CD4-positive, CD25-positive, alpha-beta regulatory T cell (primary cell): Measurements from ENCODE around the gene DRAP1. TPM values are rescaled to one million over a fixed set of nuclear protein-coding genes. Genes with fewer than 3 reads are reported as not detected.

Experiments
- ATAC-seq, 2 donors: fragments of 150-1000 bp; cut with Tn5 transposase; one replicate each; pipeline ENCODE4 v1.10.0; 2021; ENCODE audit warnings: low read depth in 2 of 2, moderate number of reproducible peaks in 2 of 2, moderate library complexity in 1 of 2
- DNase-seq, 3 donors: peaks; one replicate each; pipeline versions ENCODE4 v3.0.0 to v3.0.0-alpha.2; 2012 to 2022; ENCODE audit warnings: mixed read lengths in 1 of 3
- H3K27ac ChIP-seq: one replicate; pipeline ENCODE4 v1.7.0; 2013; ENCODE audit warnings: mild to moderate bottlenecking, low read length; ENCODE audit not compliant: insufficient read depth, poor library complexity, severe bottlenecking
- H3K27me3 ChIP-seq: one replicate; pipeline ENCODE4 v1.7.0; 2013; ENCODE audit warnings: low read length; ENCODE audit not compliant: control insufficient read depth, insufficient read depth
- H3K36me3 ChIP-seq: one replicate; pipeline ENCODE4 v1.7.0; 2013; ENCODE audit warnings: mild to moderate bottlenecking, low read length, moderate library complexity; ENCODE audit not compliant: control insufficient read depth, insufficient read depth
- H3K4me1 ChIP-seq: 2 replicates; pipeline ENCODE4 v1.7.0; 2013; ENCODE audit warnings: mild to moderate bottlenecking, low read length; ENCODE audit not compliant: insufficient read depth, control insufficient read depth, poor library complexity, severe bottlenecking
- H3K4me3 ChIP-seq: one replicate; pipeline ENCODE4 v1.7.0; 2013; ENCODE audit warnings: low read depth, mild to moderate bottlenecking, low read length, moderate library complexity
- H3K9me3 ChIP-seq, 2 experiments: 1 replicate in 1 of 2; 2 replicates in 1 of 2; pipeline ENCODE4 v1.7.0; 2013; ENCODE audit warnings: low read length in 2 of 2, mild to moderate bottlenecking in 1 of 2, moderate library complexity in 1 of 2; ENCODE audit not compliant: control insufficient read depth in 2 of 2
- H3K27ac Mint-ChIP-seq, 3 donors: one replicate each; pipeline ENCODE4 v1.8.0; 2020 to 2022; ENCODE audit warnings: mild to moderate bottlenecking in 3 of 3, mixed read lengths in 3 of 3, moderate library complexity in 2 of 3
- H3K27me3 Mint-ChIP-seq: one replicate; pipeline ENCODE4 v1.8.0; 2022; ENCODE audit warnings: mild to moderate bottlenecking, mixed read lengths
- H3K36me3 Mint-ChIP-seq: one replicate; pipeline ENCODE4 v1.8.0; 2020; ENCODE audit warnings: mixed read lengths
- H3K4me1 Mint-ChIP-seq, 4 donors: one replicate each; pipeline ENCODE4 v1.8.0; 2020 to 2022; ENCODE audit warnings: mixed read lengths in 4 of 4, mild to moderate bottlenecking in 1 of 4
- H3K4me3 Mint-ChIP-seq, 4 donors: one replicate each; pipeline ENCODE4 v1.8.0; 2020 to 2022; ENCODE audit warnings: mild to moderate bottlenecking in 4 of 4, mixed read lengths in 4 of 4, moderate library complexity in 3 of 4
- H3K9me3 Mint-ChIP-seq, 7 donors: one replicate each; pipeline ENCODE4 v1.8.0; 2020 to 2022; ENCODE audit warnings: mixed read lengths in 7 of 7, mild to moderate bottlenecking in 3 of 7, moderate library complexity in 2 of 7
- polyA plus RNA-seq, 4 donors: library from polyadenylated mRNA; unstranded; fragments of 300-500 nt; fragmentation: Illumina TruSeq; gene quantifications; one replicate each; pipeline ENCODE4 v1.2.3, GENCODE V29; 2021
- total RNA-seq: library from RNA; stranded (reverse); gene quantifications from one replicate; pipeline ENCODE4 v1.2.3, GENCODE V29; 2022

Gene DRAP1
- total and polyA plus RNA-seq, 5 donors from 2014 or later: 78.2 to 106 (median 82.8) TPM

- Mint-ChIP-seq H3K4me3 (peak overlapping the region; percentile 90 to 98 (median 94)), H3K9me3 (no peaks in the 10 kb centered on the region), H3K4me1 (peaks cover 0 to 55% (median 22%) of the 10 kb centered on the region in 4 donors), H3K27me3 (no peaks in the 10 kb centered on the region), H3K27ac (peak overlapping the region; percentile 86 to 97 (median 92)), H3K36me3 (peaks cover 16% of the 10 kb centered on the region)
- H3K27ac ChIP-seq: peak overlapping the region; percentile 81
- H3K4me3 ChIP-seq: peak overlapping the region; percentile 37
- H3K4me1 ChIP-seq: peaks cover 46% of the 10 kb centered on the region
- H3K9me3 ChIP-seq: no peaks in the 10 kb centered on the region
- H3K36me3 ChIP-seq: peaks cover 13% of the 10 kb centered on the region
- peak; percentile 19 to 32 for ATAC-seq
- DNase-seq: peak in 2 of 3 donors; percentile 61 to 63
- no peaks in the 10 kb centered on the region for H3K27me3 ChIP-seq
These were observed 546 bp downstream of the DRAP1 start for GRCh38 chr11:65919573-65920371.

DNA sequence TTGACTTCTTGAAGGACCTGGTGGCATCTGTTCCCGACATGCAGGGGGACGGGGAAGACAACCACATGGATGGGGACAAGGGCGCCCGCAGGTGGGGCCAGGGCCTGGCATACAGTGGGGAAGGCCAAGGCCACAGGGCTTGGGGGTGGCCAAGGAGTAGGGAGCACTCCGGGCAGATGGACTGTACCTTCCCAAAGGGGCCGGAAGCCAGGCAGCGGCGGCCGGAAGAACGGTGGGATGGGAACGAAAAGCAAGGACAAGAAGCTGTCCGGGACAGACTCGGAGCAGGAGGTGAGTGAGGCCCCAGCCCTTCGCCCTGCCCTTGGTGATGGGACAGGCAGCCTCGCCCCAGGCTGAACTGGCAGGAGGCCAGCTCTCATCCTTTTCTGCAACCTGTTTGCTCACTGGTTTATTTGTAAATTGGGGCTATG is 1.2 kb downstream of the DRAP1 start:
- peak overlapping the region; percentile 90 to 98 (median 94) for H3K4me3 Mint-ChIP-seq
- H3K36me3 Mint-ChIP-seq: peaks cover 16% of the 10 kb centered on the region
- H3K27me3 Mint-ChIP-seq: no peaks in the 10 kb centered on the region
- Histone ChIP-seq H3K4me3 (peak overlapping the region; percentile 37), H3K4me1 (peaks cover 46% of the 10 kb centered on the region), H3K9me3 (no peaks in the 10 kb centered on the region), H3K27ac (peak overlapping the region; percentile 81), H3K27me3 (no peaks in the 10 kb centered on the region), H3K36me3 (peaks cover 13% of the 10 kb centered on the region)
- DNase-seq (no peak), ATAC-seq (no peak)
- no peaks in the 10 kb centered on the region for H3K9me3 Mint-ChIP-seq
- peak overlapping the region; percentile 3 to 92 (median 86) for H3K27ac Mint-ChIP-seq
- H3K4me1 Mint-ChIP-seq: peaks cover 0 to 50% (median 17%) of the 10 kb centered on the region in 4 donors

DNA sequence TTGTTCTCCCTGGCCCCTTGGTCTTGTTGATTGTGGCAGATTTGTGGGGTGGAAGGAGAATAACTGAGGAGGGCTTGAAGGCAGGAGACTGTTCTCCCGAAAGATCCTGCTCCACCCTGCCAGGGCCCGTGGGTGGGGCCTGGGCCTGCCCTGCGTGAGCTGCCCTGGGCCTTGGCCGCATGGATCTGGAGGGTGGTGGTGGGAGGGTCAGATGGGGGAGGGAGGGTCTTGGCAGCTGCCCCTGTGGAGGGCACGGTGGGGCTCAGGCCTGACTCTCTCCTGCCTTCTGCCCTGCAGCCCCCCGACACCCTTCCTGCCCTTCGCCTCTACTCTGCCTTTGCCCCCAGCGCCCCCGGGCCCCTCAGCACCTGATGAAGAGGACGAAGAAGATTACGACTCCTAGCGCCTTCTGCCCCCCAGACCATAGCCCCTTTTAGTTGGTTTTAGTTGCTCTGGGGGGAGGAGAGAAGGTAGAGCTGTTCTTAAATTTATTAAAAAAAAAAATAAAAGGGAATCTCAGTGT is 1.9 kb downstream of the DRAP1 start:
- DNase-seq: no peak
- peak overlapping the region in 1 of 3 donors; percentile 3 for H3K27ac Mint-ChIP-seq
- H3K4me1 Mint-ChIP-seq: peaks cover 0 to 47% (median 19%) of the 10 kb centered on the region in 4 donors
- H3K27me3 ChIP-seq: no peaks in the 10 kb centered on the region
- H3K4me1 ChIP-seq: peaks cover 41% of the 10 kb centered on the region
- no peaks in the 10 kb centered on the region for H3K9me3 Mint-ChIP-seq
- H3K27me3 Mint-ChIP-seq: no peaks in the 10 kb centered on the region
- H3K4me3 Mint-ChIP-seq: peak overlapping the region; percentile 51 to 98 (median 92)
- H3K36me3 Mint-ChIP-seq: peaks cover 16% of the 10 kb centered on the region
- H3K27ac ChIP-seq: peak overlapping the region; percentile 14
- H3K4me3 ChIP-seq: no peak overlapping the region
- peaks cover 13% of the 10 kb centered on the region for H3K36me3 ChIP-seq
- no peak for ATAC-seq
- H3K9me3 ChIP-seq: no peaks in the 10 kb centered on the region

DNA sequence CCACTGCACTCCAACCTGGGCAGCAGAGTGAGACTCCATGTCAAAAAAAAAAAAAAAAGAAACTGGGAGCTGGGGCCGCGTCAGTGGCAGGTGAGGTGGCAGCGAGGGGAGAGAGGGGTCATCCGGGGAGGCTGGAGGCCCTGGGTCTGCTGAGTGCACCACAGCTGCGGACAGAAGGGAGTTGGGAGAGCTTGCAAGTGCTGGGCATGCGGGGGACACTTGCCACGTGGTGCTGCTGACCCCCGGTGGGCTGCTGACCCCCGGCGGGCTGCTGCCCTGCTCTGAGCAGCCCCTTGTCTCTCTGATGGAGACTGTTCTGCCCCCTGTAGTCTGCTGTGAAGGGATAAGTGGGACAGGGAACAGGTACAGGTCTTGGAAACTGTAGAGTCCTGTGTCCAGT is 2.6 kb downstream of the DRAP1 start:
- H3K36me3 Mint-ChIP-seq: peaks cover 16% of the 10 kb centered on the region
- H3K4me1 Mint-ChIP-seq: peaks cover 0 to 42% (median 14%) of the 10 kb centered on the region in 4 donors
- Histone ChIP-seq H3K27ac (no peak overlapping the region), H3K27me3 (no peaks in the 10 kb centered on the region), H3K36me3 (peaks cover 13% of the 10 kb centered on the region), H3K4me1 (peaks cover 34% of the 10 kb centered on the region), H3K9me3 (no peaks in the 10 kb centered on the region), H3K4me3 (no peak overlapping the region)
- peak overlapping the region in 3 of 4 donors; percentile 39 to 71 (median 59) for H3K4me3 Mint-ChIP-seq
- H3K27ac Mint-ChIP-seq: no peak overlapping the region
- no peak for ATAC-seq
- H3K27me3 Mint-ChIP-seq: no peaks in the 10 kb centered on the region
- H3K9me3 Mint-ChIP-seq: no peaks in the 10 kb centered on the region
- DNase-seq: no peak

- Mint-ChIP-seq H3K36me3 (peaks cover 16% of the 10 kb centered on the region), H3K27ac (peak overlapping the region in 2 of 3 donors; percentile 48 to 59), H3K4me1 (peaks cover 0 to 42% (median 16%) of the 10 kb centered on the region in 4 donors), H3K9me3 (no peaks in the 10 kb centered on the region), H3K27me3 (no peaks in the 10 kb centered on the region), H3K4me3 (peak overlapping the region; percentile 59 to 74 (median 65))
- Histone ChIP-seq H3K27ac (no peak overlapping the region), H3K36me3 (peaks cover 13% of the 10 kb centered on the region), H3K9me3 (no peaks in the 10 kb centered on the region), H3K4me3 (no peak overlapping the region), H3K27me3 (no peaks in the 10 kb centered on the region), H3K4me1 (peaks cover 34% of the 10 kb centered on the region)
- ATAC-seq: no peak
- DNase-seq: no peak
These were observed 3.3 kb downstream of the DRAP1 start for GRCh38 chr11:65922565-65922964.

DNA sequence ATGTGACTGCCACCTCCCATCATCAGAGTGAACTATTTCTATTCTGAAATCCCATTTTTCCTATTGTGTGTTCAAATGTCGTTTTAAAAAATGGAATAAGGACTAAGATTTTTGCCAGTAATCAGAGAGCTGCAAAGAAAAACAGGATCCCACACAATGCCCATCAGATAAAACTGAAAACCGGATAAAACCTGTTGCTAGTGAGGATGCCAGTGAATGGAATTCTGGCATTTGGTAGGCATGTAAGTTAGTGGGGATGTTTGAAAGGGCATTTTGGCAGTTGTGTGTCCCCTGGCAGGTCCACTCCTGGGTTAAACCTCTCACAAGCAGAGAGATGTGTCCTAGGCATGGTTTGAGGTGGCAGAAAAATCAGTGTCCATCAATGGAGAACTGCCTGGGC is 6.2 kb downstream of the DRAP1 start:
- DNase-seq (no peak), ATAC-seq (no peak)
- Histone ChIP-seq H3K9me3 (no peaks in the 10 kb centered on the region), H3K36me3 (peaks cover 13% of the 10 kb centered on the region), H3K27me3 (no peaks in the 10 kb centered on the region), H3K27ac (no peak overlapping the region), H3K4me3 (no peak overlapping the region), H3K4me1 (peaks cover 33% of the 10 kb centered on the region)
- Mint-ChIP-seq H3K4me3 (peak overlapping the region in 1 of 4 donors; percentile 56), H3K9me3 (no peaks in the 10 kb centered on the region), H3K36me3 (peaks cover 19% of the 10 kb centered on the region), H3K4me1 (peaks cover 6 to 49% (median 29%) of the 10 kb centered on the region in 4 donors), H3K27ac (peak overlapping the region in 1 of 3 donors; percentile 44), H3K27me3 (no peaks in the 10 kb centered on the region)

- Mint-ChIP-seq H3K27ac (peak overlapping the region; percentile 93 to 99 (median 97)), H3K36me3 (peaks cover 9% of the 10 kb centered on the region), H3K9me3 (no peaks in the 10 kb centered on the region), H3K27me3 (no peaks in the 10 kb centered on the region), H3K4me1 (peaks cover 6 to 38% (median 26%) of the 10 kb centered on the region in 4 donors), H3K4me3 (peak overlapping the region; percentile 55 to 85 (median 81))
- Histone ChIP-seq H3K9me3 (no peaks in the 10 kb centered on the region), H3K36me3 (peaks cover 2% of the 10 kb centered on the region), H3K4me3 (peak overlapping the region; percentile 64), H3K27ac (peak overlapping the region; percentile 83), H3K27me3 (no peaks in the 10 kb centered on the region), H3K4me1 (peaks cover 23% of the 10 kb centered on the region)
- DNase-seq (peak; percentile 62 to 95 (median 79)), ATAC-seq (peak; percentile 90 to 94)
These were observed 8.7 kb downstream of the DRAP1 start for GRCh38 chr11:65927904-65928397.
